ENCODE data around the gene PDSS2. TPM values are rescaled to one million over a fixed set of nuclear protein-coding genes. Genes with fewer than 3 reads are reported as not detected.
"Not testable (repeated sequence)": the region's sequence is repeated elsewhere in the genome, so short reads cannot be mapped to it uniquely, and the experiment has no call there.

PDSS2 gene
- total RNA-seq, 4 donors from 2014 or later: 4.3 to 14.7 (median 12.1) TPM

GRCh38 chr6:107485157-107485556, 25.8 kb upstream of the PDSS2 start:
- Histone ChIP-seq H3K27ac (no peak overlapping the region), H3K9me3 (no peaks in the 10 kb centered on the region), H3K36me3 (no peaks in the 10 kb centered on the region), H3K27me3 (peaks cover 42% of the 10 kb centered on the region), H3K4me1 (peaks cover 15% of the 10 kb centered on the region), H3K4me3 (no peak overlapping the region)
- 73% methylated on average over 4 of the region's 4 CpGs for WGBS
- no peak for DNase-seq (ENCODE audit: low spot score in 2 of 2)
- TF ChIP-seq CTCF (IDR thresholded peaks at IDR 0.05) (no peak), POLR2AphosphoS5 (IDR thresholded peaks at IDR 0.05) (no peak), POLR2A (IDR thresholded peaks at IDR 0.05) (no peak), EP300 (IDR thresholded peaks at IDR 0.05) (no peak)

GRCh38 chr6:107479089-107479690, 19.8 kb upstream of the PDSS2 start:
- H3K27ac ChIP-seq: no peak overlapping the region
- H3K9me3 ChIP-seq: no peaks in the 10 kb centered on the region
- H3K4me1 ChIP-seq: no peaks in the 10 kb centered on the region
- no peaks in the 10 kb centered on the region for H3K36me3 ChIP-seq
- no peak for TF ChIP-seq POLR2A (IDR thresholded peaks at IDR 0.05)
- no peak for TF ChIP-seq EP300 (IDR thresholded peaks at IDR 0.05)
- no peak for TF ChIP-seq POLR2AphosphoS5 (IDR thresholded peaks at IDR 0.05)
- TF ChIP-seq CTCF (IDR thresholded peaks at IDR 0.05): no peak
- DNase-seq (ENCODE audit: low spot score in 2 of 2): no peak
- peaks cover 20% of the 10 kb centered on the region for H3K27me3 ChIP-seq
- 84% methylated on average over 4 of the region's 4 CpGs for WGBS
- H3K4me3 ChIP-seq: no peak overlapping the region

GRCh38 chr6:107475826-107476225, 16.5 kb upstream of the PDSS2 start:
- DNase-seq (ENCODE audit: low spot score in 2 of 2); H3K27me3 ChIP-seq; H3K36me3 ChIP-seq; H3K4me3 ChIP-seq; H3K9me3 ChIP-seq; H3K4me1 ChIP-seq; H3K27ac ChIP-seq: not testable (repeated sequence)
- 72% methylated on average over 3 of the region's 3 CpGs for WGBS

GRCh38 chr6:107475360-107475759, 16.0 kb upstream of the PDSS2 start:
- not testable (repeated sequence) for H3K4me3 ChIP-seq; H3K27ac ChIP-seq; H3K36me3 ChIP-seq; DNase-seq (ENCODE audit: low spot score in 2 of 2); H3K4me1 ChIP-seq; H3K27me3 ChIP-seq; H3K9me3 ChIP-seq
- WGBS: 88% methylated on average over 3 of the region's 3 CpGs

- H3K36me3 ChIP-seq: no peaks in the 10 kb centered on the region
- TF ChIP-seq EP300 (IDR thresholded peaks at IDR 0.05): no peak
- 44% methylated on average over 5 of the region's 5 CpGs for WGBS
- no peak for DNase-seq (ENCODE audit: low spot score in 2 of 2)
- no peak overlapping the region for H3K27ac ChIP-seq
- no peak overlapping the region for H3K4me3 ChIP-seq
- no peaks in the 10 kb centered on the region for H3K9me3 ChIP-seq
- no peaks in the 10 kb centered on the region for H3K4me1 ChIP-seq
- H3K27me3 ChIP-seq: peaks cover 3% of the 10 kb centered on the region
These were observed 14.3 kb upstream of the PDSS2 start for GRCh38 chr6:107473660-107474059.

- Histone ChIP-seq H3K4me3 (no peak overlapping the region), H3K36me3 (no peaks in the 10 kb centered on the region), H3K9me3 (no peaks in the 10 kb centered on the region), H3K4me1 (no peaks in the 10 kb centered on the region), H3K27me3 (peaks cover 3% of the 10 kb centered on the region), H3K27ac (no peak overlapping the region)
- WGBS: 55% methylated on average over 1 of the region's 1 CpG
- no peak for TF ChIP-seq POLR2AphosphoS5 (IDR thresholded peaks at IDR 0.05)
- no peak for TF ChIP-seq CTCF (IDR thresholded peaks at IDR 0.05)
- TF ChIP-seq EP300 (IDR thresholded peaks at IDR 0.05): no peak
- no peak for TF ChIP-seq POLR2A (IDR thresholded peaks at IDR 0.05)
- no peak for DNase-seq (ENCODE audit: low spot score in 2 of 2)
These were observed 11.0 kb upstream of the PDSS2 start for GRCh38 chr6:107470364-107470763.

GRCh38 chr6:107466062-107466461, 6.7 kb upstream of the PDSS2 start:
- DNase-seq (ENCODE audit: low spot score in 2 of 2): no peak
- TF ChIP-seq EP300 (IDR thresholded peaks at IDR 0.05): no peak
- no peak for TF ChIP-seq CTCF (IDR thresholded peaks at IDR 0.05)
- no peak for TF ChIP-seq POLR2AphosphoS5 (IDR thresholded peaks at IDR 0.05)
- TF ChIP-seq POLR2A (IDR thresholded peaks at IDR 0.05): no peak
- H3K9me3 ChIP-seq: no peaks in the 10 kb centered on the region
- no peaks in the 10 kb centered on the region for H3K36me3 ChIP-seq
- no peak overlapping the region for H3K4me3 ChIP-seq
- H3K27me3 ChIP-seq: no peaks in the 10 kb centered on the region
- WGBS: 96% methylated on average over 1 of the region's 1 CpG
- H3K4me1 ChIP-seq: no peaks in the 10 kb centered on the region
- no peak overlapping the region for H3K27ac ChIP-seq

All from suprapubic skin (tissue), 4 donors.